ENCODE results near the gene NLGN2. TPM values are rescaled to one million over a fixed set of nuclear protein-coding genes. Genes with fewer than 3 reads are reported as not detected.

Gene NLGN2
- total and polyA plus RNA-seq, 2 experiments from 2014 or later: 5.2 to 26.3 TPM

DNA sequence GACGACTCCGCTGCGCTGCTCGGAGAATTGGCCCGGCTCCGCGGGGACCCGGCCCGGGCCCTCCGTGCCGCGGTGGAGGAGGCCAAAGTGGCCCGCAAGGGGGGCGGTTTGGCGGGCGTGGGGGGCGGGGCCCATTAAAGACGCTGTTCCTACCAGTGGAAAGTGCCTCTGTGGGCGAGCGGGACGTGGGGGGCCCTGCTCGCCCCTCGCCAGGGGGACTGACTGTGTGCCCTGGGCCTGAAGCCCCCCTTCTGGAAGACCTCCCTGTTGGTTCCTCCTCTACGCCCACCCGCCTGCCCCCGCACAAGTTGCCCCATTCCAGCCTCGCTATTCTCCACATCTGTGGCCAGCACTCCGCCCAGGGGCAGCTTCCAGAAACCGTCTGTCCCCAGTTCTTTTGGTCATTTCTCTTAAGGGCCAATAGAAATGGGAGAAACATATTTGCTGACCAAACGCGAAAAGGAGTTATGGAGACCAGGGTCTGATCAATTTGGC is 29.8 kb downstream of the NLGN2 start:
- H3K4me3 ChIP-seq: peak overlapping the region; percentile 64
- H3K9me3 ChIP-seq (ENCODE audit: low read depth): no peaks in the 10 kb centered on the region
- H3K4me1 ChIP-seq (ENCODE audit: low read depth): peaks cover 20% of the 10 kb centered on the region
- TF ChIP-seq, protein P1, sequence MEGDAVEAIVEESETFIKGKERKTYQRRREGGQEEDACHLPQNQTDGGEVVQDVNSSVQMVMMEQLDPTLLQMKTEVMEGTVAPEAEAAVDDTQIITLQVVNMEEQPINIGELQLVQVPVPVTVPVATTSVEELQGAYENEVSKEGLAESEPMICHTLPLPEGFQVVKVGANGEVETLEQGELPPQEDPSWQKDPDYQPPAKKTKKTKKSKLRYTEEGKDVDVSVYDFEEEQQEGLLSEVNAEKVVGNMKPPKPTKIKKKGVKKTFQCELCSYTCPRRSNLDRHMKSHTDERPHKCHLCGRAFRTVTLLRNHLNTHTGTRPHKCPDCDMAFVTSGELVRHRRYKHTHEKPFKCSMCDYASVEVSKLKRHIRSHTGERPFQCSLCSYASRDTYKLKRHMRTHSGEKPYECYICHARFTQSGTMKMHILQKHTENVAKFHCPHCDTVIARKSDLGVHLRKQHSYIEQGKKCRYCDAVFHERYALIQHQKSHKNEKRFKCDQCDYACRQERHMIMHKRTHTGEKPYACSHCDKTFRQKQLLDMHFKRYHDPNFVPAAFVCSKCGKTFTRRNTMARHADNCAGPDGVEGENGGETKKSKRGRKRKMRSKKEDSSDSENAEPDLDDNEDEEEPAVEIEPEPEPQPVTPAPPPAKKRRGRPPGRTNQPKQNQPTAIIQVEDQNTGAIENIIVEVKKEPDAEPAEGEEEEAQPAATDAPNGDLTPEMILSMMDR (IDR thresholded peaks at IDR 0.05; ENCODE audit: low read depth, low read length): no peak
- no peak overlapping the region for H3K27ac ChIP-seq
- DNase-seq (ENCODE audit: low read depth in 1 of 2, low spot score in 1 of 2): no peak
- H3K27me3 ChIP-seq: no peaks in the 10 kb centered on the region
- H3K36me3 ChIP-seq: no peaks in the 10 kb centered on the region

DNA sequence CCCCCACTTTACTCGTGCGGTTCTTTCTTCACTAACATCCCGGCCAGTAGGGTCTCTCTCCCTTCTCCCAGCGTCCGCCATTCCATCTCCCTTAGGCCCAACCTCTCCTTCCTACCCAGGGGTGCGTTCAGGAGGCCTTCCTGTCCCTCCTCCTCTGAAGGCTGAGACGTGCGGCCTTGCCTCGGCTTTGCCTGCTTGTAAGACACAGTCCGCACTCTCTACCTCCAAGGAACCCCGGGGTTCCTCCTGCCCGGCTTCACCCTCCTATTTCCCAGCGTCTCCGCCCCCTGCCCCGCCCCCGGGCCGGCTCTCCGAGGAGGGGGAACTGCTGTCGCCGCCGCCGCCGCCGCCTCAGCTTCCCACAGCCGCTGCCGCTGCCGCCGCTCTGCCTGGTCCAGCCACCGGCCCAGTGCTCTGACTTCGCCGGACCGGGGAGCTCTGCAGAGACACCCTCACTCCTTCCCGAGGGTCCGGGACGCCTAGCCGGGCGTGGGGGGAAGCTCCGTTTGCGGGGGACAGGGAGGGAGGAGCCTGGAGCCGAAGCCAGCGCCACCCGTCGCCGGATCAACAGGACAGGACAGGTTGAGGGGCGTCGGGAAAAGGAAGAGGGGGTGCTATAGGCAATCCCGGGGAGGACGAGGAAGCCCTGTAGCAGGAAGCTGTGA is 30.4 kb downstream of the NLGN2 start:
- H3K27ac ChIP-seq: peak overlapping the region; percentile 24
- TF ChIP-seq, protein P1 (IDR thresholded peaks at IDR 0.05; ENCODE audit: low read depth, low read length): no peak
- no peaks in the 10 kb centered on the region for H3K27me3 ChIP-seq
- DNase-seq (ENCODE audit: low read depth in 1 of 2, low spot score in 1 of 2): peak; percentile 17 to 84
- H3K36me3 ChIP-seq: no peaks in the 10 kb centered on the region
- no peaks in the 10 kb centered on the region for H3K9me3 ChIP-seq (ENCODE audit: low read depth)
- peaks cover 20% of the 10 kb centered on the region for H3K4me1 ChIP-seq (ENCODE audit: low read depth)
- peak overlapping the region; percentile 64 for H3K4me3 ChIP-seq

DNA sequence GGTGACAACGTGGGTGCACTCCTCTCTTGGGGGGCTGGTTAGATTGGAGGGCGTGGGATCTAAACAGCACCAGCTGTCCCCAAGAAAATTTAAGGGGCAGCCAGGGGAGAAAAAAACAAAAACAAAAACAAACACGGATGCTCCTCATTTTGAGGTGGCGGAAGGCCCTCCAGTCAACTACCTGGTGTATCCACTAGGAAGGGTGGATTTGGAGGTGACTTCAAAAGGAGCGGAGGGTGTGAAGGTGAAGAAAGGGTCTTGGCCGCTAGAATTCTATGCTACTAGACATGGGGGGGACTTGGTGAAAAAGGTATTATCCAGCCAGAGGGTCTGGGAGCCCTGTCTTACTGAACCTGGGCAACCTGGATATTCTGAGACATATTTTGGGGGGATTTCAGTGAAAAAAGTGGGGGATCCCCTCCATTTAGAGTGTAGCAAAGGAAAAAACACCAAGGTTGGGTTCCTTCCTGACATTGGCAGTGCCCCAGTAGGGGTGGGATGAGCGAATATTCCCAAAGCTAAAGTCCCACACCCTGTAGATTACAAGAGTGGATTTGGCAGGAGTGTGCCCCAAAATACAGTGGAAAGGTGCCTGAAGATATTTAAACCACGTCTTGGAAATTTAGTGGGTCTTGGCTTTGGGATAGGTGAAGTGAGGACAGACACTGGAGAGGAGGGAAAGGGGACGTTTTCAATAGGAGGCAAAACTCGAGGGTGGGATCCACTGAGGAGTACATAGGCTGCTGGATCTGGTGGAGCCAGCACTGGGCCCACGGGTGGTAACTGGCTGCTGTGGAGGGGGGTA is 31.2 kb downstream of the NLGN2 start:
- peak overlapping the region; percentile 64 for H3K4me3 ChIP-seq
- no peak for DNase-seq (ENCODE audit: low read depth in 1 of 2, low spot score in 1 of 2)
- H3K27ac ChIP-seq: no peak overlapping the region
- H3K9me3 ChIP-seq (ENCODE audit: low read depth): no peaks in the 10 kb centered on the region
- H3K4me1 ChIP-seq (ENCODE audit: low read depth): peaks cover 20% of the 10 kb centered on the region
- H3K27me3 ChIP-seq: no peaks in the 10 kb centered on the region
- TF ChIP-seq, protein P1 (IDR thresholded peaks at IDR 0.05; ENCODE audit: low read depth, low read length): no peak
- no peaks in the 10 kb centered on the region for H3K36me3 ChIP-seq

DNA sequence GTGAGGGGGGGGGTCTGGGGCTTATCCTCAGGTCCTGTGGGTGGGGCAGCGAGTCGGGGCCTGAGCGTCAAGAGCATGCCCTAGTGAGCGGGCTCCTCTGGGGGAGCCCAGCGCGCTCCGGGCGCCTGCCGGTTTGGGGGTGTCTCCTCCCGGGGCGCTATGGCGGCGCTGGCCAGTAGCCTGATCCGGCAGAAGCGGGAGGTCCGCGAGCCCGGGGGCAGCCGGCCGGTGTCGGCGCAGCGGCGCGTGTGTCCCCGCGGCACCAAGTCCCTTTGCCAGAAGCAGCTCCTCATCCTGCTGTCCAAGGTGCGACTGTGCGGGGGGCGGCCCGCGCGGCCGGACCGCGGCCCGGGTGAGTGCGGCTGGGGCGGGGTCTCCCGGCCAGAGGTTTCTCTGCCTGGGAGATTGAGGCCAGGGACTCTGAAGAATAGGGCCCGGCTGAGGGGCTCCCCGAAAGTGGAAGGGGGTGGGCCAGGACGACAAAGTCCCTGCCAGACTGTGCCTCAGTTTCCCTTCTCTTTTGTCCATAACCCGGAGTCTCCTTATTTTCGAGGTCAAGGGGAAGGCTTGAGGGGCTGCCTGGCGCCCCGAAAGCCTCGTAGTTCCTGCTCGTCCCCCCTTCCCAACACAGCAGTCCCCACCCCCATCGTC is 31.9 kb downstream of the NLGN2 start, which contains the start of gene FGF11:
Gene FGF11, plus strand, starts transcription at position 51 of the 651 bp plus-strand sequence. Its CDS starts 109 bp downstream, at position 160.
- peak within 1 kb of the TSS; percentile 95 for H3K27ac ChIP-seq
- peak within 1 kb of the TSS; percentile 64 for H3K4me3 ChIP-seq
- no peaks in the 10 kb centered on the region for H3K27me3 ChIP-seq
- peaks cover 24% of the 10 kb centered on the region for H3K4me1 ChIP-seq (ENCODE audit: low read depth)
- H3K9me3 ChIP-seq (ENCODE audit: low read depth): no peaks in the 10 kb centered on the region
- TF ChIP-seq, protein P1 (IDR thresholded peaks at IDR 0.05; ENCODE audit: low read depth, low read length): no peak
- no peaks in the 10 kb centered on the region for H3K36me3 ChIP-seq
- DNase-seq (ENCODE audit: low read depth in 1 of 2, low spot score in 1 of 2): peak in 1 of 2 donors; percentile 47

DNA sequence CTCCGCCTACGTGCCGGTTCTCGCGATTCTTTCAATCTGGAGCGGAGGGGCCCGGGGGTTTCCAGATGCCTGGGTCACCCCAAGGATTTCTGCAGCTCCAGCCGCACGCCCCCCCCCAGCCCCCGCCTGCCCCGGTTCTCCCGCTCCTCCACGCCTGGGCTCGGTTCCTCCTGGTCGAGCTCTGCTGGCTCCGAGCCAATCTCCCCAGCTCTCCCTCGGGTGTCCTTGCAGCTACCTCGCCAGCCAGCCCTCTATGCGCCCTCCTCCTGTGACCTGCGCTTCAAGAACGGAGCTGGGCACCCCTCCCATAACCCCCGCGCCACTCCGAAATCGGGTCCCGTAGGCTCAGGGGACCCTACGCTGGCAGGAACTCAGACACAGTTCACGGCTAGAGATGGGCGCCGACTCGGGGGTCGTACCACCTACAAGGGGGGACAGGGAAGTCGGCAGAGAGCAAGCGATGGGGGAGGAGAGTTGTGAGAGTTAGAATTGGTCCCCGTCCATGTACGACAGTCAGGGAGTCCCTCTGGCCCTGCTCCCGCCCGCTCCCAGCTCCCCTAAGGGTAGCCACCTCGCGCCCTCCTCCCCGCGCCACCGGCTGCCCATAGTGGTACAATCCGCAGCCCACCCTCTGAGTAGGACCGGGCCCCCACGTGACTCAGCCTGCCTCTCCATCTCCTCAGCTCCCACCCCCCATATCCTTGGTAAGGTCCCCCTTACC is 32.6 kb downstream of the NLGN2 start:
- DNase-seq (ENCODE audit: low read depth in 1 of 2, low spot score in 1 of 2): peak in 1 of 2 donors; percentile 76
- Histone ChIP-seq H3K36me3 (no peaks in the 10 kb centered on the region), H3K27me3 (no peaks in the 10 kb centered on the region), H3K9me3 (ENCODE audit: low read depth) (no peaks in the 10 kb centered on the region), H3K4me3 (peak overlapping the region; percentile 64), H3K27ac (peak overlapping the region; percentile 95), H3K4me1 (ENCODE audit: low read depth) (peaks cover 26% of the 10 kb centered on the region)
- TF ChIP-seq, protein P1 (IDR thresholded peaks at IDR 0.05; ENCODE audit: low read depth, low read length): no peak

Data from cardiac muscle cell (in vitro differentiated cells and primary cell).